GM21381 (cell line): ENCODE results near the gene TIMP1.

Experiments
- ATAC-seq: cut with Tn5 transposase; IDR thresholded peaks from one replicate; pipeline ENCODE4 v1.9.1; 2021; ENCODE audit warnings: mild to moderate bottlenecking, moderate library complexity; ENCODE audit not compliant: unreplicated experiment

Gene TIMP1

GRCh38 chrX:47633689-47634590 is 51.7 kb downstream of the TIMP1 start:
- no peak for ATAC-seq

- ATAC-seq = no peak
These were observed 52.8 kb downstream of the TIMP1 start for GRCh38 chrX:47634871-47635575.
